Posterior cingulate gyrus (tissue), 11 donors: ENCODE results near the gene TUFT1.
"Not testable (repeated sequence)": the region's sequence is repeated elsewhere in the genome, so short reads cannot be mapped to it uniquely, and the experiment has no call there.

Experiments used
- DNase-seq, 10 donors: peaks; one replicate each; pipeline versions ENCODE4 v3.0.0 to v3.0.0-alpha.2; 2020 to 2021; ENCODE audit warnings: mixed read lengths in 3 of 10
- intact Hi-C: fragments of 100-400 bp; cut with DNase I; formaldehyde crosslinking; loops from one replicate; pipeline ENCODE4 v1.15.1; 2023

TUFT1 gene

GRCh38 chr1:151570819-151571218 is 30.7 kb downstream of the TUFT1 start:
- no peak for DNase-seq
- intact Hi-C loops, result no loop called here

DNA sequence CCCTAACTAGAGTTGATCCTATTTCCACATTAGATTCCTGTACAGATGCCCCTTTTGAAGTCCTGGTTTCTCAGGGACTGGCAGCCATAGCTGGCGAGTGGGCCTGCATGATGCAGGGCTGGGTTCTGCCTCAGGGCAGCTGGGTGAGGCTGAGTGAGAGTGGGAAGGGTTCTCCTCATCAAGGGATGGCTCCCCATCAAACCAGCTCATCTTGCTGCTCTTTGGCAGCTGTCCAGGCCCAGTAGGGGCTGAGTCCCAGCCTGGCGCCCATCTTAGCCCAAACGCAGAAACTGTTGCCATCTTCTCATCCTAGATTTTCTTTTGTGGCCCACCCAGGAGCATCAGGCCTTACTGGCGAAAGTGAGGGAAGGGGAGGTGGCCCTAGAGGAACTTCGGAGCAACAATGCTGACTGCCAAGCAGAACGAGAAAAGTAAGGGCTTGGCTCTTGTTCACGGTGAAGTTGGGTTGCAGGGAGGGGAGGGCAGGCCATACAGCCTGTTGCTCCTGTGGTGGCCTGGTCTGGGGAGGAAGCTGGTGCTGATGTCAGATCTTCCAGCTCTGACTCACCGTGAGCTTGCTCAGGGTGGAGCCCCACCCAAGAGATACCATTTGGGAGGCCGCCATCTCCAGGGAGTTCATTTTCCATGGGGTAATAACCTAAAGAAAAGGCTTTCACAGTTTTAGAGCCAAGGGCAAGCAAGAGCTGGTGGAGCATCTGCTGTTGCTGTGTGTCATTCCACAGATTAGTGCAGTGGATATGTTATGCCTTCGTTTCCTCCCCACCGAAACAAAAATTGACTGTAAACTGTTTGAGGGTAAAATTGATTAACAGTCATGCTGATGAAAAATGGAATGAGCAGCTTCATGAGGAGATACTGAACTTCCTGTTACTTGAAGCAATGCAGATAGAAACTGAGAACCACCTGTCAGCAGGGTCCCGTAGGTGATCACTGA is 34.7 kb downstream of the TUFT1 start:
- no peak for DNase-seq
- intact Hi-C loops, result no loop called here

DNA sequence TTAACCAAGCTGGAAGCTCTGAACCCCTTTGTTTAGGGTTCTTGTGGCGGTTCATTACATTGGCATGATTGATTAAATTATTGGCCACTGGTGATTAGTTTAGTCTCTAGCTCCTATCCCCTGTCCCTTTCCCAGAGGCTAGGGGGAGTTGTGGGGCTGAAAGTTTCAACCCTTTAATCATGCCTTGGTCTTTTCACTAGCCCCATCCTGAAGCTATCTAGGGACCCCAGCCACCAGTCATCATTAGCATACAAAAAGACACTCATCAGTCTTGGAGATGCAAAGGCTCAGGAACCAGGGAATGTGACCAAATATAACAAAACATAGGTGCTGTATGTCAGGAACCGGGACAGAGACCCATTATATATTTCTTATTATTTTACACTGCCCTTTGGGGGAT is 37.1 kb downstream of the TUFT1 start:
- DNase-seq, result no peak
- intact Hi-C loops, result no loop called here

DNA sequence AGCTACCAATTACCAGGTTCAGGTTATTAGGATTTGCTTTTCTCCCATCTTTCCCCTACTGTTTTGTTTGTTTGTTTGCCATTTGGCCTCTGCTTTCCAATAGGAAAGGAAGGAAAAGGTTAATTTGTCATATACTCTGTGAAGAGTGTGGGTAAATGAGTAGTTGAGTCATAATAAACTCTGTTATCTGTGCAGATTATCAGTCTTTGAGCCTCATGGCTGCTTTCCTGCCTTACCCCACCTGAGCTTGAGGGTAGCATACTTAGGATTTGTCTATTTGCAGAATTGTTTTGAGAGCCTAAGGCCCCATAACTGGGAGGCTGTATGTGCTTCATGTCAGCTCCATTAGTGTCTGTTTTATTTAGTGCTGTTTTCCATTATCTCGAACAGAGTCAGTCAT is 38.8 kb downstream of the TUFT1 start:
- intact Hi-C loops, result no loop called here
- no peak for DNase-seq

- peak in 3 of 10 donors; percentile 14 to 79 (median 17) for DNase-seq
- intact Hi-C loops, result no loop called here
These were observed 39.5 kb downstream of the TUFT1 start for GRCh38 chr1:151579436-151580225.

GRCh38 chr1:151581451-151581850 is 41.3 kb downstream of the TUFT1 start:
- no peak for DNase-seq
- intact Hi-C loops, result no loop called here

- no peak for DNase-seq
- intact Hi-C loops, result no loop called here
These were observed 41.8 kb downstream of the TUFT1 start for GRCh38 chr1:151581921-151582320.

GRCh38 chr1:151583796-151584195 is 43.7 kb downstream of the TUFT1 start:
- intact Hi-C loops, result no loop called here
- no peak for DNase-seq

DNA sequence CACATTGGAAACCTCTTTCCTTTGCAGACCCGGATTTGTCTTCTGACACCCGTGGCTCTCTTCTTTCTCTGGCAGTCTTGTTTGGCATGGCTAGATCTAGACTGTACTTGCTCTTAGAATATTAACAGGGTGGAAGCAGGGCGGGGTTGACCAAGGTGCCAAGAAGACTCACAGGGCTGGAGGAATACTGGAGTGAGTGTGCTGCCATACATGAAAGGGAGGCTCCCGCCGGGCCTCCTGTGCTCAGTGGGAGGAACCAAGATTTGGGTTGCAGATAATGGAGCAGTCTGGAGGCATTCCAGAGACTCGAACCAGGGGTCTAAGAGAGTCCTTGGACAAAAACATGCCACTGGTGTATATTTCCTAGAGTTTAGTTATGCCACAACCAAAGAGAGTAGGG is 44.2 kb downstream of the TUFT1 start:
- DNase-seq, result no peak
- intact Hi-C loops, result no loop called here

DNA sequence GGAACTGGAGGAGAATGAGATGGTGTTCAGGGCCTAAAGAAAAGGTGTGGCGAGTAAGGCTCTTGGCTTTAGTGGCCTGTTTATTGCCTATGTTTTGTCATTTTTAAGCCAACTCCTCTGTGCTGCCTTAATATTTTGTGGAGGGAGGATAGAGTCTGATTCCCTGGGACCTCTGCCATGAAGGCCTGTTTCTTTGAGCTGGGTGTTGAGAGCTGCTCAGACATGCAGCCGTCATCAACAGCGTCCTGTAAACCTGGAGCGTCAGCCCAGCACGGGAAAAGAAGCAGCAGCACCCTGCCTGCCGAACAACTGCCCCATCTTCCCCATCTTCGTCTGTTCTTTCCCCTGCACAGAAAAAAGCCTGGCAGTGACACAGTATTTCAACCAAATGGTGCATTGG is 44.7 kb downstream of the TUFT1 start:
- intact Hi-C loops, result no loop called here
- DNase-seq, result no peak

DNA sequence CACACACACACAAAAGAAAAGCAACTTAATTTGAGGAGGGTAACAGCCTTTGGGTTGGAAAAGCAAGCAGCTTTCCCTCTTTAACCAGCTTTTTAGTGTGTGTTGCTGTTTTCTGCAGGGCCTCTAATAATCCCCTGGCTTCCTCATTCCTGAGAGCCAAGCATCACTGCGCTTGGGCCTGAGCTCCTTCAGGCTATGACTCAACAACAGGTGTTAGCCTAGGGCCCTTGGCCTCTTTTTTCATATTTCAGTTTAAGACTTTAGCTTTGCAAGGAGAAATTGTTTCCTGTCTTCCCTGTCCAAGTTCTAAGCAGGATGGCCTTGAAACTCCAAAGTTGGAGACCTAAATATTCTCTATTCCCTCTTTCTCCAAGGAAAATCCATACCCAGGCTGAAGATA is 45.5 kb downstream of the TUFT1 start:
- intact Hi-C loops, result no loop called here
- no peak for DNase-seq

DNA sequence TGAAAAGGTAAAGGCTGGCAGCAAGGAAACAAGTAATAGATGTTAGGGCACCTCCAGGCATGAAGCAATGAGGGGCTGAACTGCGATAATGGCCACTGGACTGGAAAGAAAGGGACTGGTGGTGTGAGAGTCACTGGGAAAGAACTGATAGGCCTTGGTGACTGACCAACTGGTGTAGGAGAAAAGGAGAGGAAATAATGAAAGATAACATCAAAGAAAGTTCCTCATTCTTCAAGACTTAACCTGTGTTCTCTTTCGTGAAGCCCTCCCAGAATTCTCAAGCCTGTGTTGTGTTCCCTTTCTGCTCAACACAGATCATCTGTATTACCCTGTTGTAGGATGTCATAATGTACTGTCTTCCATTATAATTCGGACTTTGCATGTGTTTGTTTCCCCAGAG is 50.9 kb downstream of the TUFT1 start:
- DNase-seq, result no peak
- intact Hi-C loops, result loop anchor here (5.0 kb wide), 1 partner anchor 146 kb away; no protein-coding TSS in a partner anchor

DNA sequence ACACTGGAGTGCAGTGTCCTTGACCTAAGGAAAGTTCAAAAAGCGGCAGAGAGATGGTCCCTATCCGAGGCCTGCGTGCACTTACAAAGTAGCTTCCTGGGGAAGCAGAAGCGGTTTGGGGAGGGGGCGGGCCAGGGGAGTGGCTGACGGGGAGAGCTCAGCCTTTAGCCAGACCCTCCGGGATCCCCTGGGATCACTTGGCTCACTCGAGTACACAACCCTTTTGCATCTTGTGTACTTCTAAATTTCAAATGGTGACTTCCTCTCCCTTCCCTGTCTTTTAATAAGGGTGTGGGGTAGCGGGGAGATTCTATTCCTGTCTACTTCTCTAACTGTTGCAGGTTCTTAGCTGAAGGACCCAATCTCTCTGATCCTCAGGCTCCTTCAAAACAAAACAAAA is 53.6 kb downstream of the TUFT1 start:
- DNase-seq, result no peak
- intact Hi-C loops, result loop anchor here (5.0 kb wide), 1 partner anchor 144 kb away; no protein-coding TSS in a partner anchor

- peak; percentile 60 to 97 (median 78) for DNase-seq
- intact Hi-C loops, result loop anchor here (5.0 kb wide), 1 partner anchor 143 kb away; no protein-coding TSS in a partner anchor
These were observed 54.1 kb downstream of the TUFT1 start for GRCh38 chr1:151594143-151594625.

DNA sequence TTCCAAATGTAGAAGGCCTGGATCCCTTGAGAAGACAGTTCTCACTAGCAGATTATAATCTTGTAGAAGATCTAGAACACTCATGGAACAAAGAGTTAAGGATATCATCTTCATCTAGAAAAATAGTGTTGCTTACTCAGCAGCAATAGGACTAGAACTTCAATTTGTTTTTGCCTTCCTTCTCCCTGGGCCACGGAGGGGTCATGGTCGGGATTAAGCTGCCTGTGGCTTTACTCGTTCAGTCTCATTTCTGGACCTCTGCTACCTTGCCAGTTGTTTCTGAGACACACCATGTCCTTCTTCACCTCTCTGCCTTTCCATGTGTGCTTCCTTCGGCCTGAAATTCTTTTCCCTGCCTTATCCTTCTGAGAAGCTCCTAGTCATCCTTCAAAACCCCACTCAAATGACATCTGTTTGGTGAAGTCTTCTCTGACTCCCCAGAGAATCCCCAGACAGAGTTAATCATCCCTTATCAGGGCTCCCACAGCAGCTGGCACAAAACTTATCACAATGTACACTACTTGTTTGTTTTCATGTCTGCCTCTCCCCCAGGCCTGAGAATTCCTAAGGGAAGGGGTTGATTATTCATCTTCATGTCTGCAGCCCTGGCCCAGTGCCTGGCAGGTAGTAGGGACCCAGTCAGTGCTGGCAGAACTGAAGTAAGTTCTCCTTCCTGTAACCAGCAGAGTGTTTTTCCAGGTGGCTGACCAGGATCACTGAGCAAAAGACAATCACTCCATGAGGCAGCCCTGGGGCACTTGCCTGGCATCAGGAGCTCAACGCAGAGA is 56.3 kb downstream of the TUFT1 start:
- no peak for DNase-seq
- intact Hi-C loops, result no loop called here

GRCh38 chr1:151602550-151602949 is 62.4 kb downstream of the TUFT1 start:
- DNase-seq, intact Hi-C loops: not testable (repeated sequence)

- intact Hi-C loops, result no loop called here
- no peak for DNase-seq
These were observed 64.2 kb downstream of the TUFT1 start for GRCh38 chr1:151604291-151604690.

- DNase-seq, result no peak
- intact Hi-C loops, result no loop called here
These were observed 66.3 kb downstream of the TUFT1 start for GRCh38 chr1:151606384-151606783.

DNA sequence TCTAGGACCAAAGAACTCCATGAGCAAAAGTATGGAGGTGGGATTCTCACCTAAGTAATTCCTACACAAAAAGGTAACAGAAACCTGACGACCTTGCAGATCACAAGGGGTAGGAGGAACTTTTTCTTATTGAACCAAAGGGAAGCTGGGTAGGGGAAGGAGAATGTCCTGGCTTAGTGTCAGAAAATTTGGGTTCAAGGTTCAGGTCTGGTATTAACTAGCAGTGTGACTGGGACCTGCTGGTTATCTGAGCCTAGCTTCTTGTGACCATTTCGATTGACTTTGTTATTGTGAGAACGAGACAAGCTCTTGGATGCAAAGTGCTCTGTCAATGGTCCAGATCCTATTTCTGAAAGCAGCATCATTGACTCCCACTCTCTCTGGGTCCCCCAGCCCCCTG is 66.7 kb downstream of the TUFT1 start:
- DNase-seq, result no peak
- intact Hi-C loops, result no loop called here

GRCh38 chr1:151610142-151610541 is 70.0 kb downstream of the TUFT1 start:
- intact Hi-C loops, result no loop called here
- DNase-seq, result no peak
